PC-3 (cell line): ENCODE results near the gene C11orf71. TPM values are rescaled to one million over a fixed set of nuclear protein-coding genes. Genes with fewer than 3 reads are reported as not detected.

Source experiments
- ATAC-seq: fragments of 200-7000 bp; cut with Tn5 transposase; 2 replicates; pipeline ENCODE4 v1.9.1; 2020; ENCODE audit warnings: mild to moderate bottlenecking, moderate library complexity
- BruUV-seq: library from RNA; stranded (reverse); fragments of 400-500 nt; replicated peaks from 2 replicates; lab custom pipeline; 2021; lab: Mats Ljungman, UMichigan
- CTCF ChIA-PET: fragments of 300-600 bp; sonication (Branson Sonifier 250); formaldehyde crosslinking; loops from one replicate; lab custom pipeline; 2022; ENCODE audit warnings: antibody characterized with exemption; lab: Charles Lee
- POLR2A ChIA-PET: fragments of 300-600 bp; sonication (Branson Sonifier 250); formaldehyde crosslinking; loops from one replicate; lab custom pipeline; 2022; ENCODE audit warnings: antibody characterized with exemption; ENCODE audit not compliant: unreplicated experiment; lab: Charles Lee
- DNase-seq: peaks from one replicate; pipeline ENCODE4 v3.0.0-alpha.2; 2015
- H2AFZ ChIP-seq: fragments of 300-600 bp; sonication (generic); 2 replicates; pipeline ENCODE4 v1.6.0; 2016; ENCODE audit warnings: antibody characterized with exemption, low read length
- H3F3A ChIP-seq: fragments of 300-600 bp; sonication (generic); one replicate; pipeline ENCODE4 v1.6.0; 2017; ENCODE audit warnings: antibody characterized with exemption, low read length, control low read depth, mild to moderate bottlenecking; ENCODE audit not compliant: unreplicated experiment
- H3K27ac ChIP-seq: fragments of 300-600 bp; sonication (generic); 2 replicates; pipeline ENCODE4 v1.5.1; 2016; ENCODE audit warnings: mild to moderate bottlenecking, low read length
- H3K27me3 ChIP-seq: fragments of 300-600 bp; sonication (generic); 2 replicates; pipeline ENCODE4 v1.6.1; 2016; ENCODE audit warnings: low read length, mixed read lengths
- H3K36me3 ChIP-seq: fragments of 300-600 bp; sonication (generic); 2 replicates; pipeline ENCODE4 v1.6.1; 2016; ENCODE audit warnings: low read depth, mixed run types, low read length, mixed read lengths
- H3K4me1 ChIP-seq: fragments of 300-600 bp; sonication (generic); 2 replicates; pipeline ENCODE4 v1.5.1; 2016; ENCODE audit warnings: low read length; ENCODE audit not compliant: insufficient read depth
- H3K4me2 ChIP-seq: fragments of 300-600 bp; sonication (generic); 2 replicates; pipeline ENCODE4 v1.6.0; 2016; ENCODE audit warnings: low read length
- H3K4me3 ChIP-seq: fragments of 300-600 bp; sonication (generic); 2 replicates; pipeline ENCODE4 v1.5.1; 2016; ENCODE audit warnings: mild to moderate bottlenecking, low read length, mixed read lengths
- H3K79me2 ChIP-seq: fragments of 300-600 bp; sonication (generic); 2 replicates; pipeline ENCODE4 v1.6.1; 2017; ENCODE audit warnings: low read length, mixed read lengths
- H3K9ac ChIP-seq: fragments of 300-600 bp; sonication (generic); 2 replicates; pipeline ENCODE4 v1.6.0; 2016; ENCODE audit warnings: mild to moderate bottlenecking, low read length
- H3K9me2 ChIP-seq: fragments of 300-600 bp; sonication (generic); replicated peaks from 2 replicates; pipeline ENCODE4 v1.6.1; 2016; ENCODE audit warnings: mixed run types, low read length, mixed read lengths
- H3K9me3 ChIP-seq: fragments of 300-600 bp; sonication (generic); 2 replicates; pipeline ENCODE4 v1.6.1; 2016; ENCODE audit warnings: low read length, mixed read lengths
- H4K20me1 ChIP-seq: fragments of 300-600 bp; sonication (generic); 2 replicates; pipeline ENCODE4 v1.6.1; 2016; ENCODE audit warnings: low read length, mixed read lengths
- CTCF ChIP-seq: fragments of 300-600 bp; sonication (generic); conservative IDR thresholded peaks from 2 replicates; pipeline ENCODE4 v1.5.1; 2017; ENCODE audit warnings: antibody characterized with exemption, low read depth, mild to moderate bottlenecking, low read length
- EZH2 ChIP-seq: fragments of 300-600 bp; sonication (generic); IDR thresholded peaks from one replicate; pipeline ENCODE4 v1.6.1; 2017; ENCODE audit warnings: antibody characterized with exemption, mild to moderate bottlenecking, low read length; ENCODE audit not compliant: unreplicated experiment
- EZH2phosphoT487 ChIP-seq: fragments of 300-600 bp; sonication (generic); IDR thresholded peaks from 2 replicates; pipeline ENCODE4 v1.6.1; 2018; ENCODE audit warnings: mild to moderate bottlenecking, antibody characterized with exemption, low read length, borderline replicate concordance
- intact Hi-C: fragments of 100-400 bp; cut with micrococcal nuclease; formaldehyde crosslinking; loops from 2 replicates; pipeline ENCODE4 v1.9.0; 2023
- total RNA-seq: library from RNA; depleted of rRNA; stranded (reverse); fragments of >200 nt; gene quantifications from 2 replicates; pipeline ENCODE4 v1.2.3, GENCODE V29; 2014

The C11orf71 gene
- total RNA-seq, 1 experiment from 2014 or later: 8.1 TPM

- Histone ChIP-seq H3K4me2 (peak overlapping the region; percentile 91), H2AFZ (peak overlapping the region; percentile 98), H3K9me3 (no peaks in the 10 kb centered on the region), H3K9me2 (no peaks in the 10 kb centered on the region), H3K27ac (peak overlapping the region; percentile 20), H3K4me1 (peaks cover 31% of the 10 kb centered on the region), H3F3A (peaks cover 3% of the 10 kb centered on the region), H3K36me3 (peaks cover 12% of the 10 kb centered on the region; the same call in 1 of the 2 replicates), H3K4me3 (peak overlapping the region; percentile 97), H3K79me2 (peaks cover 60% of the 10 kb centered on the region), H3K9ac (peak overlapping the region; percentile 86), H4K20me1 (no peaks in the 10 kb centered on the region; the same call in 1 of the 2 replicates), H3K27me3 (no peaks in the 10 kb centered on the region)
- ATAC-seq: no peak
- TF ChIP-seq EZH2phosphoT487: no peak
- TF ChIP-seq CTCF: no peak
- no peak for TF ChIP-seq EZH2
- DNase-seq: peak; percentile 29
- BruUV-seq: no TSS peak
- POLR2A ChIA-PET: no interaction called here
- intact Hi-C loops: loop anchor here (2.0 kb wide), 1 partner anchor 123 kb away; no protein-coding TSS in a partner anchor
- CTCF ChIA-PET: interaction anchor here (0.6 kb wide), 1 partner anchor 446 kb away, joined by 4 read pairs; no protein-coding TSS in a partner anchor
Measured at GRCh38 chr11:114440121-114440860, 40.0 kb upstream of the C11orf71 start.

- Histone ChIP-seq H3K9ac (peak within 1 kb of the TSS; percentile 86), H3K9me2 (no peaks in the 10 kb centered on the region), H3K36me3 (peaks cover 5% of the 10 kb centered on the region; the same call in 1 of the 2 replicates), H2AFZ (peak within 1 kb of the TSS; percentile 98), H3K27me3 (no peaks in the 10 kb centered on the region), H3K9me3 (no peaks in the 10 kb centered on the region), H3K4me1 (peaks cover 31% of the 10 kb centered on the region), H3K4me2 (peak within 1 kb of the TSS; percentile 91), H3K4me3 (peak within 1 kb of the TSS; percentile 97), H3K79me2 (peaks cover 52% of the 10 kb centered on the region), H3K27ac (peak within 1 kb of the TSS; percentile 33), H3F3A (peaks cover 3% of the 10 kb centered on the region), H4K20me1 (no peaks in the 10 kb centered on the region; the same call in 1 of the 2 replicates)
- DNase-seq (peak; percentile 99), ATAC-seq (peak; percentile 94)
- intact Hi-C loops: loop anchor here (1.0 to 2.0 kb wide), 4 partner anchors 39 to 159 kb away; partner anchors contain the start of genes C11orf71 and RBM7
- POLR2A ChIA-PET: no interaction called here
- TF ChIP-seq CTCF (peak; percentile 32; the same call in 1 of the 2 replicates), EZH2phosphoT487 (no peak), EZH2 (no peak)
- CTCF ChIA-PET: interaction anchor here (0.6 to 0.7 kb wide), 2 partner anchors 14 to 27 kb away, joined by 4 read pairs; no protein-coding TSS in a partner anchor
- TSS peak; percentile 30 for BruUV-seq
Measured at GRCh38 chr11:114439229-114440120, 39.2 kb upstream of the C11orf71 start, which contains the start of gene REXO2. TSS of gene REXO2 (plus strand) at chr11:114439467. CDS start at chr11:114439529, 62 bp downstream.
